Measurements from ENCODE around the gene RMC1. TPM values are rescaled to one million over a fixed set of nuclear protein-coding genes. Genes with fewer than 3 reads are reported as not detected.

The RMC1 gene
- total RNA-seq, 1 experiment from 2014 or later, result 39.8 TPM

GRCh38 chr18:23537274-23537673 lies 34.0 kb downstream of the RMC1 start:
- intact Hi-C loops (cut with micrococcal nuclease; ENCODE audit: unreplicated experiment), result no loop called here
- H3K4me1 ChIP-seq (ENCODE audit: insufficient read depth, low read length, poor library complexity, severe bottlenecking), result no peaks in the 10 kb centered on the region
- no TSS peak for BruUV-seq (replicated peaks)
- no peaks in the 10 kb centered on the region for H3K27me3 ChIP-seq (replicated peaks; ENCODE audit: insufficient read depth, low read depth, low read length, poor library complexity)
- H3K4me3 ChIP-seq (ENCODE audit: low read depth, low read length, poor library complexity, severe bottlenecking), result no peak overlapping the region
- no peak for DNase-seq (ENCODE audit: low spot score)
- ChIA-PET POLR2A (ENCODE audit: low non-redundant PET) (no interaction called here), CTCF (no interaction called here)
- TF ChIP-seq EZH2 (IDR thresholded peaks at IDR 0.05; ENCODE audit: borderline replicate concordance, low read depth, low read length, poor library complexity, severe bottlenecking) (no peak), CTCF (conservative IDR thresholded peaks at IDR 0.05; ENCODE audit: low read depth, low read length) (no peak)
- no peak overlapping the region for H3K27ac ChIP-seq (ENCODE audit: low read depth, low read length, poor library complexity, severe bottlenecking)
- H3K36me3 ChIP-seq (ENCODE audit: insufficient read depth, low read length, poor library complexity, severe bottlenecking), result peaks cover 100% of the 10 kb centered on the region
- H3K9me3 ChIP-seq (ENCODE audit: low read depth, low read length, poor library complexity, severe bottlenecking), result no peaks in the 10 kb centered on the region

GRCh38 chr18:23538001-23538400 lies 34.7 kb downstream of the RMC1 start:
- no peak overlapping the region for H3K4me3 ChIP-seq (ENCODE audit: low read depth, low read length, poor library complexity, severe bottlenecking)
- intact Hi-C loops (cut with micrococcal nuclease; ENCODE audit: unreplicated experiment), result no loop called here
- H3K36me3 ChIP-seq (ENCODE audit: insufficient read depth, low read length, poor library complexity, severe bottlenecking), result peaks cover 100% of the 10 kb centered on the region
- no peaks in the 10 kb centered on the region for H3K9me3 ChIP-seq (ENCODE audit: low read depth, low read length, poor library complexity, severe bottlenecking)
- no peak for TF ChIP-seq CTCF (conservative IDR thresholded peaks at IDR 0.05; ENCODE audit: low read depth, low read length)
- no peak for TF ChIP-seq EZH2 (IDR thresholded peaks at IDR 0.05; ENCODE audit: borderline replicate concordance, low read depth, low read length, poor library complexity, severe bottlenecking)
- H3K4me1 ChIP-seq (ENCODE audit: insufficient read depth, low read length, poor library complexity, severe bottlenecking), result no peaks in the 10 kb centered on the region
- ChIA-PET POLR2A (ENCODE audit: low non-redundant PET) (no interaction called here), CTCF (no interaction called here)
- no peak for DNase-seq (ENCODE audit: low spot score)
- H3K27ac ChIP-seq (ENCODE audit: low read depth, low read length, poor library complexity, severe bottlenecking), result no peak overlapping the region
- no peaks in the 10 kb centered on the region for H3K27me3 ChIP-seq (replicated peaks; ENCODE audit: insufficient read depth, low read depth, low read length, poor library complexity)
- BruUV-seq (replicated peaks), result no TSS peak

- Histone ChIP-seq H3K36me3 (ENCODE audit: insufficient read depth, low read length, poor library complexity, severe bottlenecking) (peaks cover 99% of the 10 kb centered on the region), H3K4me3 (ENCODE audit: low read depth, low read length, poor library complexity, severe bottlenecking) (no peak overlapping the region), H3K27me3 (replicated peaks; ENCODE audit: insufficient read depth, low read depth, low read length, poor library complexity) (no peaks in the 10 kb centered on the region), H3K4me1 (ENCODE audit: insufficient read depth, low read length, poor library complexity, severe bottlenecking) (no peaks in the 10 kb centered on the region), H3K27ac (ENCODE audit: low read depth, low read length, poor library complexity, severe bottlenecking) (no peak overlapping the region), H3K9me3 (ENCODE audit: low read depth, low read length, poor library complexity, severe bottlenecking) (no peaks in the 10 kb centered on the region)
- intact Hi-C loops (cut with micrococcal nuclease; ENCODE audit: unreplicated experiment), result no loop called here
- POLR2A ChIA-PET (ENCODE audit: low non-redundant PET), result no interaction called here
- CTCF ChIA-PET, result no interaction called here
- TF ChIP-seq CTCF (conservative IDR thresholded peaks at IDR 0.05; ENCODE audit: low read depth, low read length) (no peak), EZH2 (IDR thresholded peaks at IDR 0.05; ENCODE audit: borderline replicate concordance, low read depth, low read length, poor library complexity, severe bottlenecking) (no peak)
- BruUV-seq (replicated peaks), result no TSS peak
- DNase-seq (ENCODE audit: low spot score), result no peak
These were observed 35.6 kb downstream of the RMC1 start for GRCh38 chr18:23538870-23539269.
